ENCODE measurements around the gene RAPGEF5.

Gene RAPGEF5

DNA sequence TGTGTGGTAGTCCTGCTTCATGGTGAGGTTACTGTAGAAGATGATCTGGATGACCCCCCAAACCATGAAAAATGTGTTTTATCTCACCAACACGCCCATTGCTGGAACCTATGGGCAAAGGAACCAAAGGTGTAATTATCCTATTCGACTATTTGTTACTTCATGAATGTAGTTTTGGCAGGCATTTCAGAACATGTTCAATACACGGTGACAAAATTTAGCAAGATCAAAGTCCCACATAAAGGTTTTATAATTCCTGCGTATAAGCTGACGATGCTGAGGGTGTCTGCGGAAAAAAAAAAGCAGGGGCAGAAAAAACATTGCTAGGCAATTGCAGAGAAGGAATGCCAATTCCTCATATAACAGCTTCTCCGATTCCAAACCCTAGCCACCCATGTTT, 13.3 kb downstream of the RAPGEF5 start:
- no peak for DNase-seq

DNA sequence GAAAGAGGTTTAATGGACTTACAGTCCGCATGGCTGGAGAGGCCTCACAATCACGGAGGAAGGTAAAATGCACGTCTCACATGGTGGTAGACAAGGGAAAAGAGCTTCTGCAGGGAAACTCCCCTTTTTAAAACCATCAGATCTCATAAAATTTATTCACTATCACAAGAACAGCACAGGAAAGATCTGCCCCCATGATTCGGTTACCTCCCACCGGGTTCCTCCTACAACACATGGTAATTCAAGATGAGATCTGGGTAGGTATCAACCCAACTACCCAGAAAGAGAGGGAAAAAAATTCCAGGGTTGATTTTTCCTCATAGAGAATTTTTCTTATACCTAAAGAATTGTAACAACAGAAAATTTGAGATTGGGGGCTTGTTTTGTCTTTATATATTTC, 13.9 kb downstream of the RAPGEF5 start:
- DNase-seq: no peak

DNA sequence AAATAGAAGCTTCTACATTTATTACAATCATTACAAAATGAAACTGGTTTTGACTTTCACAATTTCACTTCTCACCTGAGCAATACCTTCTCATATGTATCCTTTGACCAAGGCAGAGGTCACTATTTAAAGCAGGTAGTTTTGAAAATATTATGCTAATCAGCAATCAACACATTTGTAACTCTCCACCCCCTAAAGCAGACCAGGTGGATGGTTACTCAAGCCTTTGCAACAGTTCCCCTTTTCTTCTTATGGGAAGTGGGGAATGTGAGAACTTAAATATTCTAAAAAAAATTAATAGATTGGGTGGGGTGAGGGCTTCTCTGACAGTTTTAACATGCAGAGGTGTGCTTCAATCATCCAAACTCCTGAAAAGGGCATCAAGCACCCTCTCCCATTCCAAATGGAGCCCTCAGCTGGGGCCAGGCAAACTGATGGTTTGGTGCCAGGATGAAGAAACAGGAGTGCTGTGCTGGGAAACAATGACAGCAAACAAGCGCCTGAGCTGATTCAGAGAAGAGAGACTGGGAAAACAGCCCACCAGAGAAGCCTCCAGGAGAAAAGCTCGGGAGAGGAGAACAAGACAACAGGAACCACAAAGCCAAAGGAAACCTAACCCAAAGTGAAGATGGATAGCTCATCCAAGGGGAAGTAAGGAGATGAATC, 17.1 kb downstream of the RAPGEF5 start:
- no peak for DNase-seq

DNA sequence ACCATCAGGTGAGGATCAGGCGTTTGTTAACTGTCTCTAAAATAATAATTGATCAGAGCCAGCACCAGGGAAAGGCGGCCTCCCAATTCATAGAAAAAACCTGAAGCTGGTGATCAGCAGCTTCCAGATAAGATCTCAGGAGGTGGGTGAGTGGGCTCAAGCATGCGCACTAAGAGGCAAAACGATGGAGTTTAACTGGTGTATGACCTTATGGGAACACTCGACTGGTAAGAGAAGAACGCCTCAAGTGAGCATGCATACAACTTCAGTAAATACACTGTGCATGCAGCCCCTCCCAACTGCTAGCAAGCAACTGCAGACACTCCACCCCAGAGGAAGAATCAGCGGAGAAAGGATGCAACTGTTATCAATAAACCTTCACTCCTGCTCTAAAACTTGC, 18.1 kb downstream of the RAPGEF5 start:
- DNase-seq: no peak

DNA sequence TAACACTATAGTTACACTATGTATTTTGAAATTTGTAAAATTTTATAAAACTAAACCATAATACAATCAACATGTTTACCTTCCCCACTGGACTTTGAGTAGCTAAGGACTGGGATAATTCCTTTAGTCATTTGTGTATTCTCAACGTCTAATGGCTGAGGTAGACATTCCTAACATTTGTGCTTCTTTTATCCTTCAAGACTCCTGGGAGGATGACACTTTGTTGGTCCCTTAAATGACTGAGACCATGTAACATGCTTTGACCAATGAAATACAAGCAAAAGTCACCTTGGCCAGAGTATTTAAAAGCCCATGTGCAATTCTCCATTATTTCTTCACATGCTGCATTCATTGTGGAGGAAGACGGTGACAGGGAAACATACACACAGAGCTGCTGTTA, 18.5 kb downstream of the RAPGEF5 start:
- DNase-seq: no peak

DNA sequence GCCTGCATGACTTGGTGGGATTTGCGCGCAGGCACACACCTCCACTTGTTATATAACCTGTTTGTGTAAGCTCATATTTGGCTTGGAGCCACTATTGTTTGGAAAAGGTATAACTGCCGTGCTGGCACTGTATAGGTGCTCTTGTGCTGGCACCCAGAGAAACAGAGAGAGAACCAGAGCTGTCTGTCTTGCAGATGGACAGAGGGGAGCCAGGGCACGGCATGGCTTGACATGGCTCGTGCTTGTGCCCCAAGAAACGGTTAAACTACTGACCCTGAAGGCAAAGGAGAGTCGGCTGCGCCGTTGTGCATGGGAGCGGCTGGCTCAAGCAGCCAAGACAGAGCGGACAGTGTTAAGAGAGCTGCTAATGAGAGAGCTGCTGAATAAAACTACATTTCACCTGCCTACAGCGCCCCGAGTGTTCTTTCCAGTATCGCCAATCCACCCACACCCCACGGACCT, 23.2 kb downstream of the RAPGEF5 start:
- DNase-seq: no peak

DNA sequence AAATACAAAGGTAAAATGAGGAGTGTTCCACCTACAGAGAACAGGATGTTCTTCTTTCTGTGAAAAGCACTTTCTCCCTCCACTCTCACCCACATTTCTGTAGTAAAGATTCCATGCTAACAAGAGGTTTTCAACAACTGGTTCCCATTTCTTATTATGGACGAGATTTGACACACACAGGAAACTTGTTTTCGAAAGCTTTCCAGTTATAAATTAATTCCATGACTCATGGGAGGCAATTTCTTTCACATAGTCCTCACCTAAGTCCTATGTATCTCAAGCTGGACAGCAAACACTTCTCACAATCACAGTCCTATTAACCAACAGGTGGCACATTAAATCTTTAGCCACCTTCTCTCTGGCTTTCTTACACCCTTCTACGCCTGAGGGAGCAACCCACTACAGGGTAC, 24.5 kb downstream of the RAPGEF5 start:
- DNase-seq: no peak

DNA sequence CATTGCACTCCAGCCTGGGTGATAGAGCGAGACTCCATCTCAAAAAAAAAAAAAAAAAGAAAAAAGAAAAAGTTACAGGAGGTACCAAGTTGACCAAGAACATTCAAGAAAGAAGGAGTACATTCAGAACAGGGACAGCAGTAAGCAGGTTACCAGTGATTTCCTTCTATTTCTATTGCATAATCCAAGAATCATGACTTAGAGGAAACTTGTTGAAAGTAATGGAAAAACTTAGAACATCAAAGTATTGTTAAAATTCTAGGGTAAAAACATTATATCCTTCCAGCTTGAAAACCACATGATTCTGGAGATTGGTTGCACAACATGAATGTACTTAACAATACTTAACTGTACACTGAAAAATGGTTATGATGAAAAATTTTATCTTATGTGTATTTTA, 25.2 kb downstream of the RAPGEF5 start:
- no peak for DNase-seq

DNA sequence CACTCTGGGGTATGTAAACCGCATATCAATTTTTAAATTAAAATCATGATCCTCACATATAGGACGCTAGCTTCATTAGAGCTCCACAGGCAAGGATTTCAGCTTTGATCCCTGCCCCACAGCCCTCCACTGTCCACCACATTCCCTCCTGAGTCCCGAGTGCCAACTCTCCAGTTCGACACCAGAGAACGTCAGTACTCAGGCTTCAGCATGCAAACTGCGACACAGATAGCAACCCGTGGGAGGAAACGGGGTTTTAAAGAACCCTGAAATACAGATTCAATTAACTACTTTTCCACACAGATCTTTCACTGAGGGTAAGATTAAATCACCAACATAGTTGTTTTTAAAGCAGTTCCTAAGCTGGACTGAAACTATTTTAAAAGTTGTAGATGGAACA, 26.1 kb downstream of the RAPGEF5 start:
- DNase-seq: no peak

DNA sequence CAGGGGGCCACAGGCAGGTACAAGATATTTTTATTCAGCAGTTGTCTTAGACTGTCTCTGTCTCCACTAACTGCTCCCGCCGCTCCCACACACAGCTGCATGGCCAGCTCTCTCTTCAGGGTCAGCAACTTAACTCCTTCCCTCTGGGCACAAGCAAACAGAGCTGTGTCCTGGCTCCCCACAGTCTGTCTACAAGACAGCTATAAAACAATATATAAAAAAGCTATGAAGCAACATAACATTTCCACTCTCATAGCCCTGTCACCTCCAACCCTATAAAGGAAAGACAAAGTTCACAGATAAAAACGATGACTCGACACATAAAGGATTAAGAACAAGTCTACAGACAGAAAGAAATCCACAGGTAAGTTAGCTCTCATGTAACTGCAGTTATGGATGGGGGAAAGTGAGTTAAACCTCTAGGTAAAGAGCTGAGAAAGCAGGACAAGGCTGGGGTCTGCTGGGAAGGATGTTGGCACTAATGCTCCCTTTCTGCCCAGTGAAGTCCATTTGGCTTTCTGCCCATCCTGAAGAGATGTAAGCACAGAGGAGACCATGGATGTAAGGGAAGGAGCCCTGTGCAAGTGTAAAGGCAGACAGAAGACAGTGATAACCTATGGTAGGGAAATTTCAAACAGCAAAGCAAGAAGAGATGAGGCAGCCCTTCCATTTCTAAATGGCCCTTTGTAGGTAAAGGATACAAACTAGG, 27.0 kb downstream of the RAPGEF5 start:
- DNase-seq: no peak

DNA sequence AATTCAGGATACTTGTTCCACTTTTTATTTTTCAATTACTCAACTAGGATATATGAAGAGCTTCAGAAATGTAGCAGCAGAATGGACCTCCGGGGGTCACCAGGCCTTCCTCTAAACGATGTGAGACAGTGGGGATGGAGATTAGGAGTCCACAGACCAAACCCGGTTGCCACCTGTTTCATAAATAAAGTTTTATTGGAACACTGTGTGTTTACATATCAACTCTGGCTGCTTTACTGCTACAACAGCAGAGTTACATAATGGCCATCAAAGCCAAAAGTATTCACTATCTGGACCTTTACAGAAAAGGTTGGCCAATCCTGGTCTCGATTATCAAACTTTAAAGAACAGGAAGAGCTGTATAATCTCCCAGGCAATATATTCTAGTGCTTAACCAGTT, 30.8 kb downstream of the RAPGEF5 start:
- DNase-seq: no peak

DNA sequence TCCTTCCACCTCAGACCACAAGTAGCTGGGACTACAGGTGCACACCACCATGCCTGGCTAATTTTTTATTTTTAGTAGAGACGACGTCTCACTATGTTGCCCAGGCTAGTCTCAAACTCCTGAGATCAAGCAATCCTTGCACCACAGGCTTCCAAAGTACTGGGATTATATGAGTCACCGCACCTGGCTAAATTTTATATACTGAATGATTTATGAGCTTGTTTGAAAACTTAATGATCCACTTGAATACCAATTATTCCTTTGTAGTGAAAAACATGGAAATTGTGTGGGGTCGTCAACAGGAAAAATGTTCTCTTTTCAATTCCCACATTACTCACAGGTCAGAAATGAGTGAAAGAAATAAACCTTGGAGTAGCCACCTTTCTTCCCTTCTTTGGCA, 31.3 kb downstream of the RAPGEF5 start:
- no peak for DNase-seq

DNA sequence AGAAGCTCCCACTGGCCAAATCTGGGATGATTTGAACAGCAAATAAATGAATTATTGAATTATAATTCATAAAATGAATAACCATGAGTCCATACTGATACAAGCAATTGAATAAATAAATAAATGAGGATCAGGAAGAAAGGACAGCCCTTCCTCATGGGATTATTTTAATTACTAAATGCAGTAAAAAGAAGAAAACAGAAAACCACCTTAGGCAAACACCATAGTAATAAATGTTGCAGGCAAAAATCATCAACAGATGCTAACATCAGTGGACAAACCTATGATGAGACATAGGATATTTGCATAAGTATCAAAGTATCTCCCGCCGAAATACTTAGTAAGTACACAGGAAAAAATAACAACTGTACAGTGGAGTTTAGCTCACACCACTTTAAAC, 33.2 kb downstream of the RAPGEF5 start:
- no peak for DNase-seq

DNA sequence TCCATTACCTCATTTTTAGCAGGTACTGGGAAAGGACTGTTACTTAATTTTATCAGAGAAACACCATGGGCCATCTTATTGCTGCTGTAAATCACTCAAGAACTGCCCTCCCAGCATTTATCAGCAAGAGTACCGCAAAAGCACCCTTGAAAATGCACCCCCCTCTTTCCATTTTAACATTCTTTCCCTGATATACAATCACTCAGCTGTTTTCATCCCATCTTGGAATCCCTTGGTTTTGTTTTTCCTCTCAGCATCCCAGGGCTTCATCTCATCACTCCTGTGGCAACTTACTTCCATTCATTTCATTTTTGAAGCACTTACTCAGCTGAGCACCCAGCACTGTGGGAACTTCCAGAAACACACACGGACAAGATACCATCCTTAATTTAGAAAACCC, 36.5 kb downstream of the RAPGEF5 start:
- DNase-seq: no peak

DNA sequence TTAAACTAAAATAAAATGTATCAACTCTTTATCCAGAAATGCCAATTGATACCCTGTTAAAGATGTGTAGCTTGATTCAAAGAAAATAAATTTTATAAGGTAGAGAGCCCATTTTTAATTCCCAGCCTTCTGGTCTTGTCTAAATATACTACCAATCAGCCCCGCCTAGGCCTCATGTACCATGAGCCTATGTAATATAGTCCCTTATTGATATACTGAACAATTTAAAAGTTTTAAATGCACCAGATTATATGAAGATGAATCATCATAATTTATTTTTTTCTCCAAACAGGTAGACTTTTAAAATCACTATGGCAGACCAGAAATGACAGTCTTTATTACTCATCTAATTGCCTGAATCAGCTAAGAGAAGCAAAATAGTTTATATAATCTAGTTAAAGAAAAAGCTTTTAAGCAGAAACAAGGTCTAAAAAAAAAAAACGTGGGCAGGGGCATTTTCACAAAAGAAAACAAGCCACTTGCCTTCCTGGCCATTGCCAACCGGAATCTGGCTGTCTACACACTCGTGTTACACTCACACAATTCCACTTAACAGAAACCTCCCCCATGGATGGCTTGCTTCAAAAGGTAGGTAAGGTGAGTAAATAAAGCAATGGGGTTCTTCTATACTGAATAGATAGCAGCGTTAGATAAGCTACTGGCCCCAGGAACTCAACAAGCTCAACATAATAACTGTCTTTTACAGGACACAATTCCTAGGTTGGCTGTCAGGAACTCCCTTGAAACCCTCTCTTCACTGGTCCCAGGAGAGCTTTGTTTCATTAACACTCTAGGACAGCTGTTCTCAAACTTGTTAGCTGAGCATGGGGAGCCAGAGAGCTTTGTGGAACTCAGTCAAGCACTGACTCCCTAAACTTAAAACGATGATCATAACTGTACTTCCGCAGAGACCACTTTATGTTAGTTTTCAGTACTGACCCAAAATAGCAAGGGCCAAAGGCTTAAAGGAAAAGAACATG, 37.2 kb downstream of the RAPGEF5 start:
- no peak for DNase-seq

DNA sequence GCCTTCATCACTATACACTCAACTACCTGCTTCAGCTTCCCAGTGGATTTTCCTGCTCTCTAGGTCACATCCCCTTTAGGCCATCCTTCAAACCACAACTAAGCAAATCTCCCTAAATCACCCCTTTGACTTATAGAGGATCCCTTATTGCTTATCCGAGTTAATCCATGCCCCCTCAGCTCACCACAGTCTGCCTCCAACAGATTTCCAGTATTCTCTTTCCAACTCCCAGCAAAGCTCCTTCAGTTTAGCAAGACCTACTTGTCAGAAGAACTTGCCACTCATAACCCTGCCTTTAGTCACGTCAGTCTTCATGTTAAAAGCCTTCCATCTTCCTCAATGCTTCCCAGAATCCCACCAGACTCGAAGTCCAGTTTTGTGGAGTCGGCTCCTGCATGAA, 38.6 kb downstream of the RAPGEF5 start:
- DNase-seq: no peak

DNA sequence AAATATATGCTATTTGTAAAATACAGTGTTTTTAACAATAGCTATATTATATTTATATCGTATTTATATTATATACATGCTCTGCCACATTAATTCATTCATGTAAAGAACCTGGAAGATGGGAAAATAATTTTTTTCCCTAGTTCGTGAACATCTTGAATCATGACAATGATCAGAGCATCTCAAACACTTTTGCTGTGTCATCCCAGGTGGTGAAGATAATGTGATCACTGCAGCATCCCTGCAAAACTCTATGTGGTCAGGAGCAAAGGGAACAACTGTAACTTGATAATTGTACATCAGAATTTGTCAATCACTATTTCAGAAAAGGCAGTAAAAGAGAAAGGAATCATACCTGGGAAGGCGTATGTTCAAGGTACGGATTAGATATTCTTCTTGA, 39.3 kb downstream of the RAPGEF5 start:
- no peak for DNase-seq

DNA sequence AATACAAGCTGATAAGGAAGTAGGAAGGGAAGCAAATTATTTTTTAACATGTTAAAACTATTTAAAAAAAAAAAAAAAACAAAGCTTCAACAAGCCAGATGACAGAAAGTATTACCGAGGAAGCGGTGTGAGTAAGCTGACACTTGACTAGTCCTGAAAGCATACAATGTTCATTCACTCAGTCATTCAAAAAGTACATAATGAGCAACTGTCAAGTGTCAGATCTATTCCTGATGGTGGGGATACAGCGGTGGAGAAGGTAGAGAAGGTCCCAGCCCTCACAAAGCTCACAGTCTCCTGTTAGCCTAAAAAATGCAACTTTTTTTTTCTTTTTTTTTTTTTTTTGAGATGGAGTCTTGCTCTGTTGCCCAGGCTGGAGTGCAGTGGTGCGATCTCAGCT, 40.0 kb downstream of the RAPGEF5 start:
- no peak for DNase-seq

DNA sequence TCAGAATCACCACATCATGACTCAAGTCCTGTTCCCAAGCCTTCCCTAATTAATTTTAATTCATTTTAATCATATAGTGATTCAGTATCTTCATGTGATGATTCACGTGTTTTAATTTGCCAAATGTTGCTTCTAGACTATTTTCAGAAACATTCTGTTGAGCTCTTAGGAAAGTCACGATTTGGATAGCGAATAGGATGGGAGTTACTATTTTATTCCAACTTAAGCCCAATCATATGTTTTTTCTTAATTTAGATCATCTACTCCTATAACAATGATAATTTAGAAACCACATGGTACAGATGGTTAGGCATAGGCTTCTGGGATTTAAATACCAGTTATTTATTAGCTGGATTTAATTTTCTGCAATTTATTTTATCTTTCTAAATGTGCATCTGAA, 49.1 kb downstream of the RAPGEF5 start:
- DNase-seq: no peak

DNA sequence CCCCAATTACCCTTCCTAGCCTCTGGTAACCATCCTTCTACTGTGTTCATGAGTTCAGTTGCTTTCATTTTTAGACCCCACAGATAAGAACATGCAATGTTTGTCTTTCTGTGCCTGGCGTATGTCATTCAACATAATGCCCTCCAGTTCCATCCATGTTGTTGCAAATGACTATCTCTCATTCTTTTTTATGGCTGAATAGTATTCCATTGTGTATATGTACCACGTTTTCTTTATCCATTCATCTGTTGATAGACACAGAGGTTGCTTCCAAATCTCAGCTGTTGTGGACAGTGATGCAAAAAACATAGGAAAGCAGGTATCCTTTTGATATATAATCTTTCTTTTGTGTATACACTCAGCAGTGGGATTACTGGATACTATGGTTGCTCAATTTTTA, 51.2 kb downstream of the RAPGEF5 start:
- DNase-seq: no peak

DNA sequence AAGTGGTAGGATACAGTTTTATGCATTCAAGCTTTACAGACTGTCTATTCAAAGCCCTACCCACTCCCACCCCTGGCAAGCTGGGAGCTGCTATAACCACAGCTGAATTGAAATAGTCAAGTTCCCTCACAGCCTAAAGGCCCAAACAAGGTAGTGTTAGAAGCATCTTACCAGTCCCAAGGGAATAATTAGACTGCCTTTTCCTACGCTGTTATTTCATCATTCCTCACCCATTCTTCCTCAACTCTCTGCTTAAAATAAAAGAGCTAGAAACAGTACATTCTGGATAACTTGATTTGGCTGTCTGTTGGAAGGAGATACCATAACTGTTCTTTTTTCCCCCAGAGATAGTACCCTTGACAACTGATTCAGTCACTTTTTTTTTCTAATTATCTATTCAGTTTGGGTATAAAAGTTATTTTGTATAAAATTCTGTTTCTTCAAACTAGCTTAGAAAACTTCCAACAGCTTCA, 54.0 kb downstream of the RAPGEF5 start:
- no peak for DNase-seq

DNA sequence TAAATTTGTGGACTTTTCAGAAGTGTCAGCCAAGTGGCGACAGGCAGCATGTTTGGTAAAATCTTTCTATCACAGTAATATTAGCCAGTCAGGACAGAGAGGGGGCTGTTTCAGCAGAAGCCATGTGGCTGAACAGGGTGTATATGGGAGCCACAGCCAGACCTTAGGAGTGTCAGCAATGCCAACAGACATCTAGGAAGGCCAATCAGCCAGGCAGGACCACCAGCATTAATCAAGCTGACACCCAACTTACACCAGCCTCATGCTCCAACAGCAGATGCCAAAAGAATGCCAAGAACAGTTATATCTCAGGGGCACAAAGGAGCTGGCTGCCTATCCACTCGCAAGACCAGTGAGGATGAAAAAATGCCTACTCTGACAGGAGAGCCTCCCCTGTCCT, 54.8 kb downstream of the RAPGEF5 start:
- no peak for DNase-seq

DNA sequence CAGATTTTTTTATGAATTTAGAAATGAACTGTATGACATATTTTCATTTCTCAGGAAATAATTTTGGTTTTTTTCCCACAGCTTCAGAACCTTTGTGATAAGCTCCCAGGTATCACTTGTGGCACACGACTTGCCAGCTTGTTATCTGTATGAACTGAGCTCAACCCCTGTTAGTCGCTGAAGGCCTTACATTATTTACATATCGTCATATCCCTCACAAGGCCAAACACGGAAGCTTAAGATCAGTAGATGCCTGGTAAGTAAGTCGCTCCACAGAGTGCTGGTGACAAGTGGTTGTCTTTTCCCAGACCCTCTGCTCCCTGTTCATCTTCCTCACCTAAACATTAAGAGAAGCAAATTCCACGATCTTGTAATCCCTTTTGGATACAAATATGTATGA, 55.2 kb downstream of the RAPGEF5 start:
- no peak for DNase-seq

DNA sequence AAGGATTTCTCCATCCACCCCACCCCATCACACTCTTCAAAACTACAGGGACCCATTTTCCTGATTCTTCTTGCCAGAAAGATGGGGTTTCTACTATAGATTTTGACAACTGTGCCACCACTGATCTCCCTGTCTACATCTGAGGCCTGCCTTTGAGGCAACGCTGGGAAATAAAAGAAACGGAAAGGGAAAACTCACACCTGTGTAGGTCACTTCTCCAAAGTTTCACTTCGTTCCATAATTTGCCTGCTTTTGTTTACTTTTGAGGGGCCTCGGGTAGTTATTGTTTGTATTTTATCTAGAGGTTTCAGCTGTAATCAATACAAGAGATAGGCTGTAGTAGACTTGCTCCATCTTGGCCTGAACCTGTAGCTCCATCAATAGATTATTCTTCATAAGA, 56.1 kb downstream of the RAPGEF5 start:
- no peak for DNase-seq

Measured in CD4-positive, alpha-beta T cell treated with Interferon gamma for 1 hour (primary cell).